Measurements from ENCODE around the gene HJURP. TPM values are rescaled to one million over a fixed set of nuclear protein-coding genes. Genes with fewer than 3 reads are reported as not detected.

Gene HJURP
- total and polyA plus RNA-seq, 7 donors = 0.28 to 9.0 (median 1.5) TPM

GRCh38 chr2:233795735-233796171, 58.6 kb downstream of the HJURP start:
- TF ChIP-seq CTCF (IDR thresholded peaks at IDR 0.05) (no peak), POLR2AphosphoS5 (IDR thresholded peaks at IDR 0.05) (no peak), POLR2A (IDR thresholded peaks at IDR 0.05) (no peak), EP300 (IDR thresholded peaks at IDR 0.05) (no peak)
- 93 to 96% methylated on average over 13 of the region's 13 CpGs for WGBS, 2 donors
- H3K4me3 ChIP-seq = no peak overlapping the region
- H3K9me3 ChIP-seq = no peaks in the 10 kb centered on the region
- no peak overlapping the region for H3K27ac ChIP-seq
- H3K27me3 ChIP-seq = no peaks in the 10 kb centered on the region
- no peaks in the 10 kb centered on the region for H3K36me3 ChIP-seq
- no peaks in the 10 kb centered on the region for H3K4me1 ChIP-seq
- intact Hi-C loops (cut with DNase I) = no loop called here
- no peak for DNase-seq

- TF ChIP-seq CTCF (IDR thresholded peaks at IDR 0.05) (no peak), EP300 (IDR thresholded peaks at IDR 0.05) (no peak), POLR2AphosphoS5 (IDR thresholded peaks at IDR 0.05) (no peak), POLR2A (IDR thresholded peaks at IDR 0.05) (no peak)
- WGBS, 2 donors = 83 to 85% methylated on average over 17 of the region's 17 CpGs
- no peak for DNase-seq
Observed at GRCh38 chr2:233794128-233794658, 60.1 kb downstream of the HJURP start.

DNA sequence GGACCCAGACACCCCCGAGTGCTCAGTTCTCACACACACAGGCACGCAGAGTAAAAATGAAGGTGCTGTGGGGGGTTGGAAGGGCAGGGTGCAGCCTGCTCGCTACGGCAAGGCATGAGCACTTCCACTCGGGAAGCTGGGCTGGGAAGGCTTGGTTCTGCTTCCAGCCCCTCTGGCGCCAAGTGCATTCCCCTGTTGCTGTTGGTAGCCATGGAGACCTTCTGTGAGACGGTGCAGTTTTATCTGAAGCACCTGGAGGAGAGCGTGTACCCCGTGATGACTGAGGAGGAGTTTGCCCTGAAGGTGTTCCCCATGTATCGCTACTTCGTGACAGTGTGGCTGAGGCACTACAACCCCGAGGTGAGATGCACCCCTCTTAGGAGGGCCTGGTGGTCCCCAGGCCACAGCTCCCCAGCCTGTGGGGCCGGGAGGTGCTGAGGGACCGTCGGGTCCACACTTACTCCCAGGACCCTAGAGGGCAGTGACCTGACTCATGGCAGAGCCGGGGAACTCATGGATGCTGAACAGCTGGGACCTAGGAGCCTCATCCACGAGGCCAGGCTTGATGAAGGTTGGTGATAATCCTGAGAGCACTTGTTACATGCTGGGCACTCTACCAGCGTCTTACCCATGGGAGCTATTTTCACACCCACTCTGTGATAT, 60.7 kb downstream of the HJURP start:
- no peaks in the 10 kb centered on the region for H3K27me3 ChIP-seq
- WGBS, 2 donors = 85 to 86% methylated on average over 18 of the region's 18 CpGs
- no peak for DNase-seq

More at GRCh38 chr2:233794128-233794658, 60.1 kb downstream of the HJURP start:
- Histone ChIP-seq H3K4me1 (no peaks in the 10 kb centered on the region), H3K9me3 (no peaks in the 10 kb centered on the region), H3K27ac (no peak overlapping the region), H3K4me3 (no peak overlapping the region), H3K27me3 (no peaks in the 10 kb centered on the region), H3K36me3 (no peaks in the 10 kb centered on the region)
- intact Hi-C loops (cut with DNase I) = no loop called here

DNA sequence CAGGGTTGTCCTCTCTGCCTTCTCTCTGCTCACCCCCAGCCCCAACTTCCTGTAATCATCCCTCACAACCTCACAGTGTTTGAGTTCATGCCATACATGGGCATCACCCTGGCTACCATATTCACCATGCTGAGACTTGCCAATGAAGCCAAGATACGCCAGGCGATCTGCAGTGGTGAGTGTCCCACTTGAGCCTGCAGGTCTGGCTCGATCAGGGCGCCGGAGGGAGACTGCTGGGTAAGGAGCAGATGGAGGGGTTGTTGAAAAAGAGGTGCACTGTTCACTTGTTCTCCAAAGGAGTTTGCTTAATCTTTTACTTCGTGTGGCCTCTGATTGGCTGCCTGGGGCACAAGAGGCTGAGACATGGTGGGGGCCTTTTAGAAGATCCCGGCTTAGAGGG, 61.6 kb downstream of the HJURP start:
- no peaks in the 10 kb centered on the region for H3K27me3 ChIP-seq
- DNase-seq = no peak
- no peak overlapping the region for H3K27ac ChIP-seq
- intact Hi-C loops (cut with DNase I) = no loop called here
- WGBS, 2 donors = 87 to 91% methylated on average over 7 of the region's 7 CpGs
- no peak for TF ChIP-seq POLR2A (IDR thresholded peaks at IDR 0.05)
- no peaks in the 10 kb centered on the region for H3K4me1 ChIP-seq
- H3K36me3 ChIP-seq = no peaks in the 10 kb centered on the region
- no peaks in the 10 kb centered on the region for H3K9me3 ChIP-seq
- H3K4me3 ChIP-seq = no peak overlapping the region

More for the DNA sequence above, 60.7 kb downstream of the HJURP start:
- intact Hi-C loops (cut with DNase I) = no loop called here
- H3K9me3 ChIP-seq = no peaks in the 10 kb centered on the region
- no peak overlapping the region for H3K27ac ChIP-seq
- no peaks in the 10 kb centered on the region for H3K36me3 ChIP-seq
- no peak overlapping the region for H3K4me3 ChIP-seq
- TF ChIP-seq CTCF (IDR thresholded peaks at IDR 0.05) (no peak), POLR2AphosphoS5 (IDR thresholded peaks at IDR 0.05) (no peak), EP300 (IDR thresholded peaks at IDR 0.05) (no peak), POLR2A (IDR thresholded peaks at IDR 0.05) (no peak)
- H3K4me1 ChIP-seq = no peaks in the 10 kb centered on the region

DNA sequence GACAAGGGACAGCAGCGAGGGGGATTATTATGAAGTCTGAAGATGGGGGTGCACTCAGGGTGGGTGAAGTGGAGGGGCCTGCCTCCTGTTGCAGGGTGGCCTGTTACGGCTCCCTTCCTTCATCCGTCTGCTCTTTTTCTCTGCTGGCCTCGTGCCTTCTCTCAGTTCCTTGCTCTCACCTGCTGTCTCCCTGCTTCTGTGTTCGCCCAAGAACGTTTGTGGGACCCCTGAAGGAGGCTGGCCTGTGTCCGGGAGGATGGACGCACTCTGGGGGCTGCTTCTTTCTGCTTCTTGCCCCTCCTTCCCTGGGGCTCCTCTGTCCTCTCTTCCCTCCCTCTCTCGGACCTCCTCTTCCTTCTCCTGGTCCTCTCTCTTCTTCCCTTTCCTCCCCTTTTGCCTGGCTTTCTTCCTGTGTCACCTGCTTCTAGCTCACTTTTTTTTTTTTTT, 62.4 kb downstream of the HJURP start:
- intact Hi-C loops (cut with DNase I) = no loop called here
- no peaks in the 10 kb centered on the region for H3K27me3 ChIP-seq
- H3K36me3 ChIP-seq = no peaks in the 10 kb centered on the region
- H3K27ac ChIP-seq = no peak overlapping the region
- DNase-seq = no peak
- WGBS, 2 donors = 82 to 88% methylated on average over 9 of the region's 9 CpGs
- H3K4me1 ChIP-seq = no peaks in the 10 kb centered on the region
- no peak overlapping the region for H3K4me3 ChIP-seq
- no peaks in the 10 kb centered on the region for H3K9me3 ChIP-seq
- TF ChIP-seq CTCF (IDR thresholded peaks at IDR 0.05) = no peak
- TF ChIP-seq POLR2AphosphoS5 (IDR thresholded peaks at IDR 0.05) = no peak
- no peak for TF ChIP-seq EP300 (IDR thresholded peaks at IDR 0.05)
- no peak for TF ChIP-seq POLR2A (IDR thresholded peaks at IDR 0.05)

Measured in sigmoid colon (tissue), 7 donors.